ENCODE measurements around the gene RNGTT.
"Not testable (repeated sequence)": the region's sequence is repeated elsewhere in the genome, so short reads cannot be mapped to it uniquely, and the experiment has no call there.

Gene RNGTT

DNA sequence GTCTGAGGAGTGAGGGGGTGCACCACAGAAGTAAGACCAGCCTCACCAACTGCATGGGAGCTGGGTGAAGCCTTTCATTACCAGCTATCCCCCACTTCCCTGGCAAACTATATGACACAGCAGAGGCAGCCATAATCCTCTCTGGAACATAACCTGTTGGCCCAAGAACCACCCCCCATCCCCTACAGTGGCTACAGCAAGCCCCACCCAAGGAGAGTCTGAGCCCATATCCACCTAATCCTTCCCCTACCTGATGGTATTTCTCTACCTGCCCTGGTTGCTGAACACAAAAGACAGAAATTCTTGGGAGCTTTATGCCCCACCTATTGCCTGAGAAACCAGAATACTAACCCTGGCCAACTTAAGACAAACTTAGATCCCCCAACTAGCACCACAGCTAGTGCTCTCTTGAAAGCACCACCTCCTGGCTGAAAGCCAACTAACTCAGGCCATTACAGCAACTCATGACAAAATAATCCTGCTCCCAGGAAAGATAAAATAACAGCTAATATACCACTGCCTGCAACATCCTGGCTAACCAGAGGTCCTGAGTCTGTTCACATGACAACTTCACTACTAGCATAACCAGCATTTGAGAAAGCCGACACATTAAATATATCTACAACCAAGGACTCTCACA lies 11.2 kb downstream of the RNGTT start:
- Mint-ChIP-seq H3K4me3 (no peak overlapping the region), H3K9me3 (peaks cover 30% of the 10 kb centered on the region), H3K4me1 (ENCODE audit: low read depth) (no peaks in the 10 kb centered on the region), H3K27me3 (ENCODE audit: low read depth) (no peaks in the 10 kb centered on the region), H3K27ac (no peak overlapping the region), H3K36me3 (ENCODE audit: low read depth) (peaks cover 41% of the 10 kb centered on the region)

DNA sequence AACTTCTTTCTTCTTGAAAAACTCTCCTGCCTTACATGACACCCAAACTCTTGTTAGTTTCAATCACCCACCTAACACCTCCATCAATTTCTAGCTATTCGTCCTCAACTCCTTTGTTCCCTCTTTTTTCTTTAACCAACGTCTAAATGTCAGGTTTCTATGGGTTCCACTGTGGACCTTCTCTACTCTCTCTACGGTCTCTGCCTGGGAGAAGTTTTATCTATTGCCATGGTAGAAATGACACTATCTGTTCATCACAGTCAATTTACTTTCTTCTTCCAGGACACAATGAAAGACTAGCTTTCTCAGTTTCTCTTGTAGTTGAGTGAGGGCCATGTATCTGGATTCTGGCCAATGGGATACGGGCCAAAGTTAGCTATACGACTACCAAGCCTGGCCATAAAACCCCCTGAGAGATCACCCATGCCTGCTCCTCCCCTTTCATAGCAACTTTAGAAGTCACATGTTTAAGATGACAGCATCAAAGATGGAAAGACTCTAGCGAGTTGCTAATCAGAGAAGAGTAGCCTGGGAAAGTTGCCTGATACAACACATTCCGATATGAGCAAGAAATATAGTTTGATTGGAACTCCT lies 17.9 kb downstream of the RNGTT start:
- no peak overlapping the region for H3K27ac Mint-ChIP-seq
- H3K4me3 Mint-ChIP-seq: no peak overlapping the region
- H3K36me3 Mint-ChIP-seq (ENCODE audit: low read depth): peaks cover 14% of the 10 kb centered on the region
- no peaks in the 10 kb centered on the region for H3K4me1 Mint-ChIP-seq (ENCODE audit: low read depth)
- H3K27me3 Mint-ChIP-seq (ENCODE audit: low read depth): no peaks in the 10 kb centered on the region
- H3K9me3 Mint-ChIP-seq: peaks cover 10% of the 10 kb centered on the region

DNA sequence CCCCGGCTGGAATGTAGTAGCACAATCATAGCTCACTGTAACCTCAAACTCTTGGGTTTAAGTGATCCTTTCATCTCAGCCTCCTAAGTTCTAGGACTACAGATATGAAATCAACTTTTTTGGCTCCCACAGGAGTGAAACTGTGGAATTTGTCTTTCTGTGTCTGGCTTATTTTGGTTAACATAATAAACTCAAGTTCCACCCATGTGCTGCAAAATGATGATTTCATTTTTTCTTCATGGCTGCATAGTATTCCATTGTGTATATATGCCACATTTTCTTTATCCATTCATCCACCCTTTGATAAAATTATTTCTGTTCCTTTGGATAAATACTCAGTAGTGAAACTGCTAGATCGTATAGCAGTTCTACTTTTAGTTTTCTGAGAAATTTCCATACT lies 29.9 kb downstream of the RNGTT start:
- Mint-ChIP-seq H3K27me3 (ENCODE audit: low read depth) (no peaks in the 10 kb centered on the region), H3K4me3 (no peak overlapping the region), H3K36me3 (ENCODE audit: low read depth) (peaks cover 70% of the 10 kb centered on the region), H3K9me3 (peaks cover 44% of the 10 kb centered on the region), H3K27ac (no peak overlapping the region), H3K4me1 (ENCODE audit: low read depth) (peaks cover 3% of the 10 kb centered on the region)

DNA sequence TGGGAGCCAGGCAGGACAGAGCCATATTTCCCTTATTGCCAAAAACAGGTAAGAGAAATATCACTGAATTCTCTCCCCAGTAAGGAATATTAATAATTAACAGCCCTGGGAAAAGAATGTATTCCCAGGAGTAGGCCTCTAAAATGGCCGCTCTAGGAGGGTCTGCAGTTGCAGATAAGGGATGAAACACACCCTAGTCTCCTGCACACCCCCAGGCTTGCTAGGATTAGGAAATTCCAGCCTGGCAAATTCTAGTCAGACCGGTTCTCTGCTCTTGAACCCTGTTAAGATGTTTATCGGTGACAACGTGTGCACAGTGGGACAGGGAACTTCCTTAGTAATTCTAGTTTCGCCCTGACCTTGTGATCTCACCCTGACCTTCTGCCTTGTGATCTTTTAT lies 31.4 kb downstream of the RNGTT start:
- peaks cover 58% of the 10 kb centered on the region for H3K36me3 Mint-ChIP-seq (ENCODE audit: low read depth)

DNA sequence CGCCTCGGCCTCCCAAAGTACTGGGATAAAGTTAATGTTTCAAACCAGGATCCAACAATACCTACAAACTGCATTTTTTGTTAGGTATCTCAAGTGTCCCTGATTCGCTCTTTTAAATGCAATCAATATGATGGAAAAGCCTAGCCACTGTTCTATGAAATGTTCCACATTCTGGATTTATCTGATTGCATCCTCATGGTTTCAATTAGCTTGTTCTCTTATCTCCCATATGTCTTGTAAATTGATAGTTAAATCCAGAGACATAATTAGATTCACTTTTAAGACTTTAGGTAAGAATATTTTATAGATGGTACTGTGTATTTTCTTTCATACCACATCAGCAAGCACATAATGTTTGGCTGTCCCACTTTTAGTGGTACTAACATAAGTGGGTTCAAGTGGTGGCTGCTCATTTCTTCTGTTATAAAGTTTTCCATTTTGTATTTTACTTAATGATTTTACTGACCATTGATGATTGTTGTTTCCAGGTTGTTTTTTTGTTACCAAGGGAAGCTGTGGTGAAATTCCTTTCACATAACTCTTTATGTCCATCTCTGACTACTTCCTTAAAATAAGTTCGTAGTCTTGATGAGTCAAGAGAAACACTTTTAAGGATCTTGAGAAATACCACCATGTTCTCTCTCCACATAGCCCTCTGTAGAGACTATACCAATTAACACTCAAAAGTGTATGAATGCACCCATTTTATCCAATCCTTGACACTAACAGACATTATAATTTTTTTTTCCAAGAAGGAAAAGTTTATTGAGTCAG lies 40.5 kb downstream of the RNGTT start:
- Mint-ChIP-seq H3K27ac (no peak overlapping the region), H3K4me1 (ENCODE audit: low read depth) (peaks cover 4% of the 10 kb centered on the region), H3K36me3 (ENCODE audit: low read depth) (peaks cover 11% of the 10 kb centered on the region), H3K9me3 (no peaks in the 10 kb centered on the region), H3K27me3 (ENCODE audit: low read depth) (no peaks in the 10 kb centered on the region), H3K4me3 (no peak overlapping the region)

More for the DNA sequence above, 31.4 kb downstream of the RNGTT start:
- H3K27me3 Mint-ChIP-seq (ENCODE audit: low read depth); H3K4me1 Mint-ChIP-seq (ENCODE audit: low read depth); H3K4me3 Mint-ChIP-seq; H3K27ac Mint-ChIP-seq: not testable (repeated sequence)
- H3K9me3 Mint-ChIP-seq: peaks cover 38% of the 10 kb centered on the region

DNA sequence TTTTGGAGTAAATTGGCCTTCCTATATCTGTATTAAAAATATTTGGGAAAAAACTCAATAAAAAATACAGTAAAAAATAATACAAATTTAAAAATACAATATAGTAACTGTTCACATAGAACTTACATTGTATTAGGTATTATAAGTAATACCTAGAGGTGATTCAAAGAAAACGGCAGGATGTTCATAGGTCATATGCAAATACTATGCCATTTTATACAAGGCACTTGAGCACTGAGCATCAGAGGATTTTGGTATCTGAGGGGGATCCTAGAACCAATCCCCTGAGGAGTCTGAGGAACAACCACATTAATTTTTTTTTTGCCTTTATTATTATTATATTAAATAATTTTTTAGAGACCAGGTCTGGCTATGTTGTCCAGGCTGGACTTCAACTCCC lies 41.7 kb downstream of the RNGTT start:
- Mint-ChIP-seq H3K36me3 (ENCODE audit: low read depth) (peaks cover 14% of the 10 kb centered on the region), H3K27me3 (ENCODE audit: low read depth) (no peaks in the 10 kb centered on the region), H3K4me1 (ENCODE audit: low read depth) (peaks cover 10% of the 10 kb centered on the region), H3K27ac (no peak overlapping the region), H3K9me3 (no peaks in the 10 kb centered on the region), H3K4me3 (no peak overlapping the region)

DNA sequence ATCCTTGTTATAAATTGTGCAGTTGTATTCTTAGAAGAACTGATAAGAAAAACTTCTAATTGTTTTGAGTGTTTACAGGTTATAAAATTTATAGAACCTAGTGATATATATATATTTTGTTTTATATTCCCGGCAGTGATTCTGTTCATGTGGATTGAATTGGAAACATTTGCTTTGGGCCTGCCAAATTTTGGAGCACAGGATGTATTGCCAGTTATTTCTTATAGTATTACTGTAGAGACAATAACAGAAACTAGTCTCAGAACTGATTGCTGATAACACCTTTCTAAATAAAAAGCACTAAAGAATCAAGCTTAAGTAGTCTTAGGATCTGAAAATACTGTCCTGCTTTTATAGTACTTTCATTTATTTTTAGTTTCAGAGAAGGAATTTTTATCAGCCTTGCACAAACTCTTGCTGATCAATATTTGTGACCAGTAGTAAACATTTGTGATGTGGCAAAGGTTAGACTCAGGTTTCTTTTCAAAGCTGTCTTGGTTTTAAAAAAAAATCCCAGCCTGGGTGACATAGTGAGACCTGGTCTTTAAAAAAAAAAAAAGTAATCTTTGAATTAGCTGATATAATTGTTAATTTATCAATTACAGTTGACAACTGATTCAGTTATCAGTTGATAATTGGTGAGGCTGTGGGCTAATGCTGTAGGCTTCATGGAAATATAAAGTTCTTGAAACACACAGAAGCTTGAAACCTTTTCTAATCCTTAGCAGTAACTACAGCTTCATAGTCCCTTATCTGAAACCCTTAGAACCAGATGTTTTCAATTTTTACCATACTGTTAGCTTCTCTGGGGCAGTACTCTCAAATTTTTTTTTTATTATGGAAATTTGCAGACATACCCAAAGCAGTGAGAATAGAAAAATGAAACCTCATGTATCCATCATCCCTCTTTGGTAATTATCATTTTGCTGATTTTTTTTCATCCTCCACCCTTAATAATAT lies 42.4 kb downstream of the RNGTT start:
- H3K4me1 Mint-ChIP-seq (ENCODE audit: low read depth): peaks cover 12% of the 10 kb centered on the region
- H3K9me3 Mint-ChIP-seq: no peaks in the 10 kb centered on the region
- H3K36me3 Mint-ChIP-seq (ENCODE audit: low read depth): peaks cover 11% of the 10 kb centered on the region
- H3K27ac Mint-ChIP-seq: no peak overlapping the region
- H3K4me3 Mint-ChIP-seq: no peak overlapping the region
- no peaks in the 10 kb centered on the region for H3K27me3 Mint-ChIP-seq (ENCODE audit: low read depth)

DNA sequence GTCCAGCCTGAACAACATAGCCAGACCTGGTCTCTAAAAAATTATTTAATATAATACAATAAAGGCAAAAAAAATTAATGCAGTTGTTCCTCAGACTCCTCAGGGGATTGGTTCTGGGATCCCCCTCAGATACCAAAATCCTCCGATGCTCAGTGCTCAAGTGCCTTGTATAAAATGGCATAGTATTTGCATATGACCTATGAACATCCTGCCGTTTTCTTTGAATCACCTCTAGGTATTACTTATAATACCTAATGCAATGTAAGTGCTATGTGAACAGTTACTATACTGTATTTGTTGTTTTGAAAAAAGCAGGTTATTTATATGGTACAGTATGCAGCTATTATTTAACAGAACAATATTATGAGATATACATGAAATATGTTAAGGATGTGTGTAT lies 43.3 kb downstream of the RNGTT start:
- no peak overlapping the region for H3K4me3 Mint-ChIP-seq
- peaks cover 16% of the 10 kb centered on the region for H3K36me3 Mint-ChIP-seq (ENCODE audit: low read depth)
- no peak overlapping the region for H3K27ac Mint-ChIP-seq
- H3K27me3 Mint-ChIP-seq (ENCODE audit: low read depth): no peaks in the 10 kb centered on the region
- H3K4me1 Mint-ChIP-seq (ENCODE audit: low read depth): peaks cover 12% of the 10 kb centered on the region
- peaks cover 4% of the 10 kb centered on the region for H3K9me3 Mint-ChIP-seq

DNA sequence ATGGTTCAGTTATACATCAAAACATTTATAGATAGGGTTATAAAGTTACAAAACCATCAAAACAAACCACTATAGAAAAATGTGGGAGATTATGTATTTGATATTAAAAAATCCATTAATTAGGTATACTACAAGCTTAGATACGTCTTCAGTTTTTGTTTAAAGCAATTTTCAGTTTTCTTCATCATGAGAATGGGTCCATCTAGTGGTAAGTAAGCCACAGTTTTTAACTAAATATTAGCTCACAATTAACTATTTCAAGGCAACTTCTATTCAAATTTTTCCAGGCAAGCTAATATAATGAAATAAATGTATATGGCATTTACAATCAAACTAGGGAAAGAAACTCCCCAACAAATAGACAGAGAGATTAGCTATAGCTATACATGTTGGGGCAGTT lies 44.4 kb downstream of the RNGTT start:
- no peak overlapping the region for H3K4me3 Mint-ChIP-seq
- no peaks in the 10 kb centered on the region for H3K27me3 Mint-ChIP-seq (ENCODE audit: low read depth)
- H3K4me1 Mint-ChIP-seq (ENCODE audit: low read depth): peaks cover 17% of the 10 kb centered on the region
- H3K27ac Mint-ChIP-seq: no peak overlapping the region
- peaks cover 22% of the 10 kb centered on the region for H3K36me3 Mint-ChIP-seq (ENCODE audit: low read depth)
- peaks cover 7% of the 10 kb centered on the region for H3K9me3 Mint-ChIP-seq

DNA sequence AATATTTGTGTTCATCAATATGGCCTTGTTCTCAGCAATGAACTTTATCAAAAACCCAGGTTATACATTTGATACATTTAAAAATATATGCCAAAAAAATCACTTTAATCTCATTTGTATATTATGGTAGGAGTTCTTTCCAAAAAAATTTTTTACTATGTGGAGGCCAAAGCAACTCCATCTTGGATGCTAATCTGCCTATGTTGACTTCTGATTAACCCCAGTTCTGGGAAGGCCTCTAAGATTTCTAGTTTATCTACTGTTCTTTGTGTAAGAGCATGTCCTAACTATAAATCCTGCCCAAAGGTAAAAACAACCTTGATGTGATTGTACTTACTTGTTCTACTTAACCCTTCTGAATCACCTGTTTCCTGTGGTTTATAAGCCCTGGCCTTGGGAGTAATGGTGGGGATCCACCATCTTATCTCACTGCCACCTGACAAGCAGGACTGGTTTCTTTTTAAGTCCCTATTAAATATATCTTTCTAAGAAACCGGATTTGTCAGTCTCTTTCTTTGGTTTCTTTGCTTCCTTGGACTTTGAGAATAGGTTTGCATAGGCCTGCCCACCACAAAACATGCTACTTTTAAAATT lies 46.7 kb downstream of the RNGTT start:
- Mint-ChIP-seq H3K36me3 (ENCODE audit: low read depth) (peaks cover 23% of the 10 kb centered on the region), H3K27me3 (ENCODE audit: low read depth) (no peaks in the 10 kb centered on the region), H3K4me3 (no peak overlapping the region), H3K27ac (no peak overlapping the region), H3K4me1 (ENCODE audit: low read depth) (peaks cover 22% of the 10 kb centered on the region), H3K9me3 (peaks cover 7% of the 10 kb centered on the region)

DNA sequence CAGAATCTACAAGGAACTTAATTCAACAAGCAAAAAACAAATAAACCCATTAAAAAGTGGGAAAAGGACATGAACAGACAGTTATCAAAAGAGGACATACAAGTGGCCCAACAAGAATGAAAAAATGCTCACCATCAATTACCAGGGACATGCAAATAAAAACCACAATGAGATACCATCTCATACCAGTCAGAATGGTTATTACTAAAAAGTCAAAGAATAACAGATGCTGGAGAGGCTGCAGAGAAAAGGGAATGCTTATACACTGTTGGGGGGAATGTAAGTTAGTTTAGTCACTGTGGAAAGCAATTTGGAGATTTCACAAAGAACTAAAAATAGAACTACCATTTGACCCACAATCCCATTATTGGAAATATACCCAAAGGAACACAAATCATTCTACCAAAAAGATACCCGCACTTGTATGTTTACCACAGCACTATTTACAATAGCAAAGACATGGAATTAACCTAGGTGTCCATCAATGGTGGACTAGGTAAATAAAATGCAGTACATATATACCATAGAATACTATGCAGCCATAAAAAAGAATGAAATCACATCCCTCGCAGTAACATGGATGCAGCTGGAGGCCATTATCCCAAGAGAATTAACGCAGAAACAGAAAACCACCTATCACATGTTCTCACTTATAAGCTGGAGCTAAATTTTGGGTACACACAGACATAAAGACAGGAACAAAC lies 48.4 kb downstream of the RNGTT start:
- Mint-ChIP-seq H3K27ac (no peak overlapping the region), H3K27me3 (ENCODE audit: low read depth) (no peaks in the 10 kb centered on the region), H3K9me3 (peaks cover 7% of the 10 kb centered on the region), H3K36me3 (ENCODE audit: low read depth) (peaks cover 23% of the 10 kb centered on the region), H3K4me1 (ENCODE audit: low read depth) (peaks cover 22% of the 10 kb centered on the region), H3K4me3 (no peak overlapping the region)

DNA sequence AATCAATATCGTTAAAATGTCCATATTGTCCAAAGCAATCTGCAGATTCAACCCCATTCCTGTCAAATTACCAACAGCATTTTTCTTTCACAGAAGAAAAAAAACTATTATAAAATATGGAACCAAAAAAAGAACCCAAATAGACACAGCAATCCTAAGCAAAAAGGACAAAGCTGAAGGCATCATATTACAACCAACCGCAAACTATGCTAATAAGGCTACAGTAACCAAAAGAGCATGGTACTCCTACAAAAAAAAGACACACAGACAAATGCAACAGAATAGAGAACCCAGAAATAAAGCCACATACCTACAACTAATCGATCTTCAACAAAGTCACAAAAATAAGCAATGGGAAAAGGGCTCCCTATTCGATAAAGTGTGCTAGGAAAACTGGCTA lies 49.2 kb downstream of the RNGTT start:
- Mint-ChIP-seq H3K27ac (no peak overlapping the region), H3K9me3 (peaks cover 7% of the 10 kb centered on the region), H3K4me1 (ENCODE audit: low read depth) (peaks cover 24% of the 10 kb centered on the region), H3K4me3 (no peak overlapping the region), H3K36me3 (ENCODE audit: low read depth) (peaks cover 23% of the 10 kb centered on the region), H3K27me3 (ENCODE audit: low read depth) (no peaks in the 10 kb centered on the region)

DNA sequence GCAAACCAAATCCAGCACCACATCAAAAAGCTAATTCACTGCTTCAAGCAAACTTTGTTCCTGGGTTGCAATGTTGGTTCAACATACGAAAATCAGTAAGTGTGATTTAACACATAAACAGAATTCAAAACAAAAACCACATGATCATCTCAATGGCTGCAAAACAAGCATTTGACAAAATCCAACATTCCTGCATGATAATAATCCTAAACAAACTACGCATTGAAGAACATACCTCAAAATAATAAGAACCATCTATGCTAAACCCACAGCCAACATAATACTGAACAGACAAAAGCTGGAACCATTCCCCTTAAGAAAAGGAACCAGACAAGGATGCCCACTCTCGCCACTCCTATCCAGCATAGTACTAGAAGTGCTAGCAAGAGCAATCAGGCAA lies 49.9 kb downstream of the RNGTT start:
- Mint-ChIP-seq H3K27me3 (ENCODE audit: low read depth) (no peaks in the 10 kb centered on the region), H3K4me1 (ENCODE audit: low read depth) (peaks cover 29% of the 10 kb centered on the region), H3K4me3 (no peak overlapping the region), H3K27ac (no peak overlapping the region), H3K36me3 (ENCODE audit: low read depth) (peaks cover 23% of the 10 kb centered on the region), H3K9me3 (peaks cover 7% of the 10 kb centered on the region)

Measured in T-helper 1 cell treated with Interleukin-12 subunit alpha and Interleukin-12 subunit beta and Interleukin-4 antibody, amounts not matched to agents 30 μg/mL and 1 μg/mL, for 36 hours (primary cell).